A549 (cell line): Measurements from ENCODE around the gene DCAF15. TPM values are rescaled to one million over a fixed set of nuclear protein-coding genes. Genes with fewer than 3 reads are reported as not detected.

Experiments
- ATAC-seq, 2 experiments: fragments of 200-7000 bp in 1 of 2; fragments of >200 bp in 1 of 2; cut with Nextera tagmentation in 1 of 2; cut with Tn5 transposase in 1 of 2; 3 replicates each; pipeline versions ENCODE4 v1.8.0 to v1.9.1; 2018 to 2020; ENCODE audit warnings: mild to moderate bottlenecking in 1 of 2, moderate library complexity in 1 of 2
- CTCF ChIA-PET: fragments of 300-600 bp; sonication (Branson Sonifier 250); formaldehyde crosslinking; extraction: SDS; loops from one replicate; lab custom pipeline; 2021; ENCODE audit warnings: antibody characterized with exemption, inconsistent platforms; lab: Yijun Ruan, JAX
- POLR2A ChIA-PET: fragments of 350-600 bp; formaldehyde crosslinking; extraction: SDS; loops from one replicate; lab custom pipeline; 2021; ENCODE audit warnings: antibody characterized with exemption, inconsistent platforms; lab: Yijun Ruan, JAX
- DNase-seq, 2 experiments: peaks; one replicate each; pipeline versions ENCODE4 v3.0.0 to v3.0.0-alpha.2; 2011 to 2016; ENCODE audit warnings: low read depth in 1 of 2, low spot score in 1 of 2
- FAIRE-seq: peaks from 2 replicates; lab custom pipeline; 2011; peaks lifted over from hg19 to GRCh38; lab: Jason Lieb, UNC
- H3K27ac ChIP-seq, 2 experiments: fragments of >200 bp; sonication (Bioruptor Twin); formaldehyde crosslinking; 3 replicates each; pipeline ENCODE4 v1.5.1; 2016 to 2017
- H3K4me1 ChIP-seq: fragments of >200 bp; sonication (Bioruptor Twin); formaldehyde crosslinking; 3 replicates; pipeline ENCODE4 v1.6.1; 2016
- H3K4me2 ChIP-seq: fragments of >200 bp; sonication (Bioruptor Twin); formaldehyde crosslinking; 3 replicates; pipeline ENCODE4 v1.6.1; 2016
- H3K4me3 ChIP-seq: fragments of >200 bp; sonication (Bioruptor Twin); formaldehyde crosslinking; 3 replicates; pipeline ENCODE4 v1.5.1; 2016
- H3K9me3 ChIP-seq: fragments of >200 bp; sonication (Bioruptor Twin); formaldehyde crosslinking; 3 replicates; pipeline ENCODE4 v1.6.1; 2016
- CBX8 ChIP-seq: fragments of 200-600 bp; sonication (generic); IDR thresholded peaks from 2 replicates; pipeline ENCODE4 v1.6.1; 2016
- CEBPB ChIP-seq, 2 experiments: fragments of >200 bp in 1 of 2; sonication (Bioruptor Twin) in 1 of 2; formaldehyde crosslinking in 1 of 2; IDR thresholded peaks; 2 replicates each; pipeline ENCODE4 v1.6.1; 2012 to 2016
- CHD2 ChIP-seq: fragments of 150-350 bp; IDR thresholded peaks from 2 replicates; pipeline ENCODE4 v1.6.1; 2014; ENCODE audit warnings: low read length; ENCODE audit not compliant: partially characterized antibody
- CHD4 ChIP-seq: fragments of 200-600 bp; sonication (generic); IDR thresholded peaks from 2 replicates; pipeline ENCODE4 v1.6.1; 2016; ENCODE audit warnings: antibody characterized with exemption, mild to moderate bottlenecking, borderline replicate concordance
- EHMT2 ChIP-seq: fragments of 200-600 bp; sonication (generic); IDR thresholded peaks from 2 replicates; pipeline ENCODE4 v1.6.1; 2016; ENCODE audit warnings: antibody characterized with exemption, low read depth, mild to moderate bottlenecking, moderate library complexity
- FOSB ChIP-seq: fragments of 250-450 bp; sonication (Bioruptor Pico); IDR thresholded peaks from 2 replicates; pipeline ENCODE4 v1.5.0; 2020; ENCODE audit warnings: mild to moderate bottlenecking, moderate library complexity
- FOSL2 ChIP-seq, 2 experiments: fragments of 450-650 bp in 1 of 2; fragments of >200 bp in 1 of 2; sonication (Bioruptor Twin) in 1 of 2; formaldehyde crosslinking; IDR thresholded peaks; 2 replicates each; pipeline versions ENCODE4 v1.5.0 to v1.6.1; 2016 to 2020; ENCODE audit warnings: mild to moderate bottlenecking in 1 of 2, moderate library complexity in 1 of 2
- GATA3 ChIP-seq: IDR thresholded peaks from 2 replicates; pipeline ENCODE4 v1.6.1; 2012; ENCODE audit warnings: borderline replicate concordance
- HEYL ChIP-seq: fragments of 250-450 bp; sonication (Bioruptor Pico); IDR thresholded peaks from 2 replicates; pipeline ENCODE4 v1.8.0; 2021; ENCODE audit warnings: mild to moderate bottlenecking, moderate library complexity
- HOXA7 ChIP-seq: fragments of 250-450 bp; sonication (Bioruptor Pico); IDR thresholded peaks from 2 replicates; pipeline ENCODE4 v1.5.0; 2020; ENCODE audit warnings: mild to moderate bottlenecking, moderate library complexity
- JUN ChIP-seq, 2 experiments: fragments of >200 bp; sonication (Bioruptor Twin); formaldehyde crosslinking; IDR thresholded peaks; 2 replicates in 1 of 2; 3 replicates in 1 of 2; pipeline ENCODE4 v1.6.1; 2016 to 2017
- KDM1A ChIP-seq: fragments of 200-600 bp; sonication (generic); IDR thresholded peaks from 2 replicates; pipeline ENCODE4 v1.6.1; 2016; ENCODE audit warnings: low read depth, mild to moderate bottlenecking
- MAFK ChIP-seq: fragments of 450-650 bp; IDR thresholded peaks from 2 replicates; pipeline ENCODE4 v1.6.1; 2014; ENCODE audit not compliant: partially characterized antibody
- MAZ ChIP-seq: fragments of 150-350 bp; IDR thresholded peaks from 2 replicates; pipeline ENCODE4 v1.6.1; 2014; ENCODE audit warnings: antibody characterized with exemption, low read depth, low read length, borderline replicate concordance
- MYC ChIP-seq: IDR thresholded peaks from 2 replicates; pipeline ENCODE4 v1.6.1; 2012; ENCODE audit warnings: mild to moderate bottlenecking, inconsistent platforms, low read length, improper control_type of control experiment, borderline replicate concordance
- NFE2L2 ChIP-seq: fragments of 150-350 bp; conservative IDR thresholded peaks from 2 replicates; pipeline ENCODE4 v1.6.1; 2014; ENCODE audit warnings: low read length
- PBX3 ChIP-seq: IDR thresholded peaks from 2 replicates; pipeline ENCODE4 v1.6.1; 2012
- POLR2A ChIP-seq: IDR thresholded peaks from 2 replicates; pipeline ENCODE4 v1.6.1; 2012; ENCODE audit warnings: mild to moderate bottlenecking, low read length
- POLR2AphosphoS2 ChIP-seq: conservative IDR thresholded peaks from 2 replicates; pipeline ENCODE4 v1.6.1; 2012; ENCODE audit warnings: low read length, improper control_type of control experiment, inconsistent platforms
- RAD21 ChIP-seq, 2 experiments: fragments of >200 bp in 1 of 2; sonication (Bioruptor Twin) in 1 of 2; formaldehyde crosslinking in 1 of 2; IDR thresholded peaks in 1 of 2; conservative IDR thresholded peaks in 1 of 2; 2 replicates in 1 of 2; 3 replicates in 1 of 2; pipeline ENCODE4 v1.6.1; 2012 to 2018; ENCODE audit warnings: inconsistent platforms in 1 of 2
- RARB ChIP-seq: fragments of 250-450 bp; sonication (Bioruptor Pico); IDR thresholded peaks from 2 replicates; pipeline ENCODE4 v1.8.0; 2021; ENCODE audit warnings: mild to moderate bottlenecking, moderate library complexity
- RCOR1 ChIP-seq: fragments of 150-350 bp; IDR thresholded peaks from 2 replicates; pipeline ENCODE4 v1.6.1; 2014; ENCODE audit warnings: antibody characterized with exemption, low read length, low read depth
- RNF2 ChIP-seq: fragments of 200-600 bp; sonication (generic); IDR thresholded peaks from 2 replicates; pipeline ENCODE4 v1.6.1; 2016; ENCODE audit warnings: low read depth, mild to moderate bottlenecking, antibody characterized with exemption, moderate library complexity, borderline replicate concordance
- TP53 ChIP-seq: fragments of 250-450 bp; sonication (Bioruptor Pico); IDR thresholded peaks from 2 replicates; pipeline ENCODE4 v1.5.0; 2021; ENCODE audit warnings: mild to moderate bottlenecking, moderate library complexity
- ZFP36 ChIP-seq: fragments of 450-650 bp; IDR thresholded peaks from 2 replicates; pipeline ENCODE4 v1.6.1; 2014; ENCODE audit warnings: borderline replicate concordance; ENCODE audit not compliant: partially characterized antibody
- ZSCAN20 ChIP-seq: fragments of 250-450 bp; sonication (Bioruptor Pico); IDR thresholded peaks from 2 replicates; pipeline ENCODE4 v1.8.0; 2022; ENCODE audit warnings: mild to moderate bottlenecking, moderate library complexity
- WGBS: methylation state at CpG from one replicate; pipeline ENCODE4 v1.1.6; 2017; ENCODE audit errors: missing lambda C conversion rate; 5-methylcytosine and 5-hydroxymethylcytosine counted together
- polyA plus RNA-seq, 4 experiments: library from polyadenylated mRNA; depleted of rRNA in 3 of 4; stranded (reverse); fragments of >200 nt; fragmentation: RNase III in 1 of 4; extraction: RNeasy Plus Mini Kit Qiagen cat#74134 plus additional on column Dnase treatment in 1 of 4; gene quantifications; 2 replicates in 3 of 4; 3 replicates in 1 of 4; pipeline ENCODE4 v1.2.3, GENCODE V29; 2011 to 2017
- TF ChIP-seq, protein P1 (sequence below): fragments of >200 bp; sonication (Bioruptor Twin); formaldehyde crosslinking; IDR thresholded peaks from 3 replicates; pipeline ENCODE4 v1.5.1; 2016
- TF ChIP-seq, protein P2 (sequence below): fragments of 150-350 bp; IDR thresholded peaks from 2 replicates; pipeline ENCODE4 v1.6.1; 2014; ENCODE audit warnings: low read depth, mild to moderate bottlenecking, low read length

Gene DCAF15
- polyA plus RNA-seq, 2 of the 4 experiments (the other 2 are of a cell fraction), result 10.2 to 23.0 TPM

- CTCF ChIA-PET, result interaction anchor here (0.6 to 2.0 kb wide), 3 partner anchors 24 to 179 kb away, joined by 3 to 5 read pairs (median 4); no protein-coding TSS in a partner anchor
- POLR2A ChIA-PET, result no interaction called here
- no peak for FAIRE-seq
- WGBS, result 96% methylated on average over 2 of the region's 2 CpGs
- no peak for ATAC-seq
- DNase-seq, result no peak
- no peak overlapping the region for H3K27ac ChIP-seq
- no peak overlapping the region for H3K4me2 ChIP-seq
- H3K9me3 ChIP-seq, result no peaks in the 10 kb centered on the region
- TF ChIP-seq RCOR1 (no peak), MYC (no peak), RARB (CRISPR knock-in tag) (no peak), MAZ (no peak), HEYL (CRISPR knock-in tag) (no peak), POLR2AphosphoS2 (no peak), KDM1A (no peak), ZFP36 (no peak), ZSCAN20 (no peak), RNF2 (no peak)
- TF ChIP-seq, protein P1, sequence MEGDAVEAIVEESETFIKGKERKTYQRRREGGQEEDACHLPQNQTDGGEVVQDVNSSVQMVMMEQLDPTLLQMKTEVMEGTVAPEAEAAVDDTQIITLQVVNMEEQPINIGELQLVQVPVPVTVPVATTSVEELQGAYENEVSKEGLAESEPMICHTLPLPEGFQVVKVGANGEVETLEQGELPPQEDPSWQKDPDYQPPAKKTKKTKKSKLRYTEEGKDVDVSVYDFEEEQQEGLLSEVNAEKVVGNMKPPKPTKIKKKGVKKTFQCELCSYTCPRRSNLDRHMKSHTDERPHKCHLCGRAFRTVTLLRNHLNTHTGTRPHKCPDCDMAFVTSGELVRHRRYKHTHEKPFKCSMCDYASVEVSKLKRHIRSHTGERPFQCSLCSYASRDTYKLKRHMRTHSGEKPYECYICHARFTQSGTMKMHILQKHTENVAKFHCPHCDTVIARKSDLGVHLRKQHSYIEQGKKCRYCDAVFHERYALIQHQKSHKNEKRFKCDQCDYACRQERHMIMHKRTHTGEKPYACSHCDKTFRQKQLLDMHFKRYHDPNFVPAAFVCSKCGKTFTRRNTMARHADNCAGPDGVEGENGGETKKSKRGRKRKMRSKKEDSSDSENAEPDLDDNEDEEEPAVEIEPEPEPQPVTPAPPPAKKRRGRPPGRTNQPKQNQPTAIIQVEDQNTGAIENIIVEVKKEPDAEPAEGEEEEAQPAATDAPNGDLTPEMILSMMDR, result no peak
- peaks cover 5% of the 10 kb centered on the region; the same call in 1 of the 3 replicates for H3K4me1 ChIP-seq
- no peak overlapping the region for H3K4me3 ChIP-seq
Measured at GRCh38 chr19:13909430-13909829, 42.9 kb upstream of the DCAF15 start.

DNA sequence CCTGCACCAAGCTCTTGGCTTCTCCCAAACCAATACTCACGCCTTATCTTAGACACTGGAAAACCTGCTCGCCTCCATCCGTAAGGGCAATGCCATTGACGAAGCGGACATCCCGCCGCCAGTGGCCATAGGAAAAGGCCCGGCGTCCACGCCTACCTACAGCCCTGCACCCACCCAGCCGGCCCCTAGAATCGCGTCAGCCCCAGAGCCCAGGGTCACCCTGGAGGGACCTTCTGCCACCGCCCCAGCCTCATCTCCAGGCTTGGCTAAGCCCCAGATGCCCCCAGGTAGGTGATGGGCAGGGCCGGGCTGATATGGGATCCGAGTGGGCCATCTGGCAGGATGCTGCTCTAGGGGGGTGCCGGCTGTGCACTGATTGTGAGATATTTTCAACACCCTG is 39.0 kb upstream of the DCAF15 start:
- ChIA-PET CTCF (interaction anchor here (0.8 to 1.2 kb wide), 2 partner anchors 12 to 50 kb away, joined by 3 to 6 read pairs; no protein-coding TSS in a partner anchor), POLR2A (no interaction called here)
- TF ChIP-seq HOXA7 (CRISPR knock-in tag) (no peak), EHMT2 (no peak), CHD4 (no peak), HEYL (CRISPR knock-in tag) (no peak), RNF2 (no peak), KDM1A (no peak), MAFK (no peak), RCOR1 (no peak), FOSB (CRISPR knock-in tag) (no peak), CHD2 (no peak), FOSL2 (IDR thresholded peaks at IDR 0.05) (no peak), FOSL2 (CRISPR knock-in tag; IDR thresholded peaks at IDR 0.05) (no peak), TP53 (CRISPR knock-in tag) (no peak)
- ATAC-seq (no peak), DNase-seq (no peak), FAIRE-seq (no peak)
- 90% methylated on average over 17 of the region's 17 CpGs for WGBS
- Histone ChIP-seq H3K27ac (no peak overlapping the region), H3K4me1 (no peaks in the 10 kb centered on the region), H3K9me3 (no peaks in the 10 kb centered on the region), H3K4me2 (no peak overlapping the region), H3K4me3 (no peak overlapping the region)

- Histone ChIP-seq H3K9me3 (no peaks in the 10 kb centered on the region), H3K4me3 (no peak overlapping the region), H3K4me2 (no peak overlapping the region), H3K4me1 (no peaks in the 10 kb centered on the region), H3K27ac (no peak overlapping the region)
- DNase-seq, result no peak
- POLR2A ChIA-PET, result no interaction called here
- 81% methylated on average over 3 of the region's 3 CpGs for WGBS
- CTCF ChIA-PET, result interaction anchor here (1.2 kb wide), 1 partner anchor 10 kb away, joined by 6 read pairs; no protein-coding TSS in a partner anchor
- no peak for FAIRE-seq
- ATAC-seq, result no peak
- TF ChIP-seq MYC, result no peak
- TF ChIP-seq GATA3, result no peak
- no peak for TF ChIP-seq JUN (IDR thresholded peaks at IDR 0.05)
- TF ChIP-seq POLR2A, result no peak
- no peak for TF ChIP-seq PBX3
- no peak for TF ChIP-seq RAD21 (conservative IDR thresholded peaks at IDR 0.05 in 1 of 2, IDR thresholded peaks at IDR 0.05 in 1 of 2)
- TF ChIP-seq, protein P2, sequence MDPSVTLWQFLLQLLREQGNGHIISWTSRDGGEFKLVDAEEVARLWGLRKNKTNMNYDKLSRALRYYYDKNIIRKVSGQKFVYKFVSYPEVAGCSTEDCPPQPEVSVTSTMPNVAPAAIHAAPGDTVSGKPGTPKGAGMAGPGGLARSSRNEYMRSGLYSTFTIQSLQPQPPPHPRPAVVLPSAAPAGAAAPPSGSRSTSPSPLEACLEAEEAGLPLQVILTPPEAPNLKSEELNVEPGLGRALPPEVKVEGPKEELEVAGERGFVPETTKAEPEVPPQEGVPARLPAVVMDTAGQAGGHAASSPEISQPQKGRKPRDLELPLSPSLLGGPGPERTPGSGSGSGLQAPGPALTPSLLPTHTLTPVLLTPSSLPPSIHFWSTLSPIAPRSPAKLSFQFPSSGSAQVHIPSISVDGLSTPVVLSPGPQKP, result no peak
- no peak for TF ChIP-seq MAZ
- no peak for TF ChIP-seq POLR2AphosphoS2
- TF ChIP-seq NFE2L2, result no peak
- no peak for TF ChIP-seq FOSB (CRISPR knock-in tag)
- TF ChIP-seq TP53 (CRISPR knock-in tag), result no peak
- no peak for TF ChIP-seq RCOR1
- no peak for TF ChIP-seq CBX8
- TF ChIP-seq, protein P1, result no peak
- no peak for TF ChIP-seq CEBPB (IDR thresholded peaks at IDR 0.05)
Measured at GRCh38 chr19:13914777-13915176, 37.5 kb upstream of the DCAF15 start.
